ENCODE results near the gene ABCB9. TPM values are rescaled to one million over a fixed set of nuclear protein-coding genes. Genes with fewer than 3 reads are reported as not detected.

The ABCB9 gene
- total RNA-seq, 1 donor from 2014 or later = 1.6 TPM

GRCh38 chr12:122928404-122929147, 37.7 kb downstream of the ABCB9 start:
- DNase-seq = no peak
- H3K4me3 ChIP-seq = no peak overlapping the region
- no peaks in the 10 kb centered on the region for H3K4me1 ChIP-seq
- no peak for TF ChIP-seq CTCF (IDR thresholded peaks at IDR 0.05; ENCODE audit: borderline replicate concordance)
- H3K27ac ChIP-seq (replicated peaks) = no peak overlapping the region
- intact Hi-C loops (cut with micrococcal nuclease) = no loop called here
- H3K9me3 ChIP-seq (replicated peaks) = no peaks in the 10 kb centered on the region
- H3K27me3 ChIP-seq (ENCODE audit: low read depth) = no peaks in the 10 kb centered on the region
- peaks cover 16% of the 10 kb centered on the region for H3K36me3 ChIP-seq

GRCh38 chr12:122927756-122928403, 38.4 kb downstream of the ABCB9 start:
- H3K27ac ChIP-seq (replicated peaks) = no peak overlapping the region
- no peak for TF ChIP-seq CTCF (IDR thresholded peaks at IDR 0.05; ENCODE audit: borderline replicate concordance)
- intact Hi-C loops (cut with micrococcal nuclease) = no loop called here
- H3K4me3 ChIP-seq = no peak overlapping the region
- no peak for DNase-seq
- H3K4me1 ChIP-seq = no peaks in the 10 kb centered on the region
- H3K9me3 ChIP-seq (replicated peaks) = no peaks in the 10 kb centered on the region
- peaks cover 12% of the 10 kb centered on the region for H3K36me3 ChIP-seq
- no peaks in the 10 kb centered on the region for H3K27me3 ChIP-seq (ENCODE audit: low read depth)

- Histone ChIP-seq H3K27ac (replicated peaks) (no peak overlapping the region), H3K27me3 (ENCODE audit: low read depth) (no peaks in the 10 kb centered on the region), H3K4me3 (no peak overlapping the region), H3K4me1 (peaks cover 18% of the 10 kb centered on the region), H3K36me3 (no peaks in the 10 kb centered on the region), H3K9me3 (replicated peaks) (no peaks in the 10 kb centered on the region)
- intact Hi-C loops (cut with micrococcal nuclease) = no loop called here
- DNase-seq = no peak
- TF ChIP-seq CTCF (IDR thresholded peaks at IDR 0.05; ENCODE audit: borderline replicate concordance) = no peak
These were observed 44.3 kb downstream of the ABCB9 start for GRCh38 chr12:122921917-122922316.

- H3K4me1 ChIP-seq = peaks cover 24% of the 10 kb centered on the region
- H3K9me3 ChIP-seq (replicated peaks) = no peaks in the 10 kb centered on the region
- H3K27me3 ChIP-seq (ENCODE audit: low read depth) = no peaks in the 10 kb centered on the region
- H3K27ac ChIP-seq (replicated peaks) = no peak overlapping the region
- intact Hi-C loops (cut with micrococcal nuclease) = no loop called here
- no peak for DNase-seq
- H3K4me3 ChIP-seq = no peak overlapping the region
- no peak for TF ChIP-seq CTCF (IDR thresholded peaks at IDR 0.05; ENCODE audit: borderline replicate concordance)
- H3K36me3 ChIP-seq = no peaks in the 10 kb centered on the region
These were observed 45.6 kb downstream of the ABCB9 start for GRCh38 chr12:122920687-122921086.

- Histone ChIP-seq H3K36me3 (no peaks in the 10 kb centered on the region), H3K27me3 (ENCODE audit: low read depth) (no peaks in the 10 kb centered on the region), H3K27ac (replicated peaks) (peak overlapping the region; percentile 84), H3K4me1 (peaks cover 24% of the 10 kb centered on the region), H3K9me3 (replicated peaks) (no peaks in the 10 kb centered on the region), H3K4me3 (no peak overlapping the region)
- intact Hi-C loops (cut with micrococcal nuclease) = no loop called here
- no peak for DNase-seq
- no peak for TF ChIP-seq CTCF (IDR thresholded peaks at IDR 0.05; ENCODE audit: borderline replicate concordance)
These were observed 47.4 kb downstream of the ABCB9 start for GRCh38 chr12:122918827-122919226.

Measured in left ventricle myocardium inferior (tissue), 1 donor.